ENCODE results near the gene HS1BP3. TPM values are rescaled to one million over a fixed set of nuclear protein-coding genes. Genes with fewer than 3 reads are reported as not detected.

HS1BP3 gene
- total and polyA plus RNA-seq, 2 of the 13 experiments (the other 11 are each of a cell fraction or from before 2014, with no cell fraction given) = 15.2 to 22.0 TPM

DNA sequence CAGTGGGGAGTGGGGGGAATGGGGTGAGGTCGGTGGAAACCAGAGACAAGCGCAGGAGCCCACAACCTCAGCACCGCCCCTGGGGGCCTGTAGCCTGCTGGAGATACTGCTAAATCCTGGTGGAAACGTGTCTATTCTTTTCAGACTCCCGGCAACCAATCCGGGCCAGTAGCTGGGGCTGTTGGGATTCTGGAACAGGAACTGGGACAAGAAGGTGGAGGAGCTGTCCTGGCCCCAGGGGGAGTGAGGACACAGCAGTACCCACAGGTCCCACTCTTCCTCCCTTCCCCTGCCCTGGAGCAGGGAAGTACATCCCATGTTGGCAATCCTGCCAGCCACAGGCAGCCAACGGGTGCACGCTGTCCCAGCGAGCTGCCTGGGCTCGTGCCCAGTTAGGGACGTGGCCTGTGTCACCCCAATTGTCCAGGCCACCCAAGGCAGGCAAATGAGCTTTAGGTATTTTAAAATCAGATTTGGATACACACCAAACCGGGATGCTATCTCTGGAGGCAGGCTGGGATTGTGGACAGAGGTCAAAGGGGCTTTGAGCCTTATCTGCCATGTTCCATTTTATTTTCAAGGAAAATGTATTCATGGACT is 51.8 kb downstream of the HS1BP3 start (continued):
- TF ChIP-seq, protein P1, sequence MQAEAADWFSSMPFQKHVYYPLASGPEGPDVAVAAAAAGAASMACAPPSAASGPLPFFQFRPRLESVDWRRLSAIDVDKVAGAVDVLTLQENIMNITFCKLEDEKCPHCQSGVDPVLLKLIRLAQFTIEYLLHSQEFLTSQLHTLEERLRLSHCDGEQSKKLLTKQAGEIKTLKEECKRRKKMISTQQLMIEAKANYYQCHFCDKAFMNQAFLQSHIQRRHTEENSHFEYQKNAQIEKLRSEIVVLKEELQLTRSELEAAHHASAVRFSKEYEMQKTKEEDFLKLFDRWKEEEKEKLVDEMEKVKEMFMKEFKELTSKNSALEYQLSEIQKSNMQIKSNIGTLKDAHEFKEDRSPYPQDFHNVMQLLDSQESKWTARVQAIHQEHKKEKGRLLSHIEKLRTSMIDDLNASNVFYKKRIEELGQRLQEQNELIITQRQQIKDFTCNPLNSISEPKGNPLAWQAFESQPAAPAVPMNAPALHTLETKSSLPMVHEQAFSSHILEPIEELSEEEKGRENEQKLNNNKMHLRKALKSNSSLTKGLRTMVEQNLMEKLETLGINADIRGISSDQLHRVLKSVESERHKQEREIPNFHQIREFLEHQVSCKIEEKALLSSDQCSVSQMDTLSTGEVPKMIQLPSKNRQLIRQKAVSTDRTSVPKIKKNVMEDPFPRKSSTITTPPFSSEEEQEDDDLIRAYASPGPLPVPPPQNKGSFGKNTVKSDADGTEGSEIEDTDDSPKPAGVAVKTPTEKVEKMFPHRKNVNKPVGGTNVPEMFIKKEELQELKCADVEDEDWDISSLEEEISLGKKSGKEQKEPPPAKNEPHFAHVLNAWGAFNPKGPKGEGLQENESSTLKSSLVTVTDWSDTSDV (CRISPR knock-in tag; IDR thresholded peaks at IDR 0.05) = no peak
- TF ChIP-seq, protein P2, sequence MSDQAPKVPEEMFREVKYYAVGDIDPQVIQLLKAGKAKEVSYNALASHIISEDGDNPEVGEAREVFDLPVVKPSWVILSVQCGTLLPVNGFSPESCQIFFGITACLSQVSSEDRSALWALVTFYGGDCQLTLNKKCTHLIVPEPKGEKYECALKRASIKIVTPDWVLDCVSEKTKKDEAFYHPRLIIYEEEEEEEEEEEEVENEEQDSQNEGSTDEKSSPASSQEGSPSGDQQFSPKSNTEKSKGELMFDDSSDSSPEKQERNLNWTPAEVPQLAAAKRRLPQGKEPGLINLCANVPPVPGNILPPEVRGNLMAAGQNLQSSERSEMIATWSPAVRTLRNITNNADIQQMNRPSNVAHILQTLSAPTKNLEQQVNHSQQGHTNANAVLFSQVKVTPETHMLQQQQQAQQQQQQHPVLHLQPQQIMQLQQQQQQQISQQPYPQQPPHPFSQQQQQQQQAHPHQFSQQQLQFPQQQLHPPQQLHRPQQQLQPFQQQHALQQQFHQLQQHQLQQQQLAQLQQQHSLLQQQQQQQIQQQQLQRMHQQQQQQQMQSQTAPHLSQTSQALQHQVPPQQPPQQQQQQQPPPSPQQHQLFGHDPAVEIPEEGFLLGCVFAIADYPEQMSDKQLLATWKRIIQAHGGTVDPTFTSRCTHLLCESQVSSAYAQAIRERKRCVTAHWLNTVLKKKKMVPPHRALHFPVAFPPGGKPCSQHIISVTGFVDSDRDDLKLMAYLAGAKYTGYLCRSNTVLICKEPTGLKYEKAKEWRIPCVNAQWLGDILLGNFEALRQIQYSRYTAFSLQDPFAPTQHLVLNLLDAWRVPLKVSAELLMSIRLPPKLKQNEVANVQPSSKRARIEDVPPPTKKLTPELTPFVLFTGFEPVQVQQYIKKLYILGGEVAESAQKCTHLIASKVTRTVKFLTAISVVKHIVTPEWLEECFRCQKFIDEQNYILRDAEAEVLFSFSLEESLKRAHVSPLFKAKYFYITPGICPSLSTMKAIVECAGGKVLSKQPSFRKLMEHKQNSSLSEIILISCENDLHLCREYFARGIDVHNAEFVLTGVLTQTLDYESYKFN (CRISPR knock-in tag; conservative IDR thresholded peaks at IDR 0.05) = no peak
- TF ChIP-seq ESRRA (CRISPR knock-in tag; IDR thresholded peaks at IDR 0.05; ENCODE audit: low read depth) (no peak), KLF13 (CRISPR knock-in tag; IDR thresholded peaks at IDR 0.05) (no peak), ZNF446 (CRISPR knock-in tag; IDR thresholded peaks at IDR 0.05) (no peak), ZNF138 (CRISPR knock-in tag; IDR thresholded peaks at IDR 0.05; ENCODE audit: low read depth) (no peak), POGZ (CRISPR knock-in tag; IDR thresholded peaks at IDR 0.05) (0 out of 2 replicates have a peak, but pooled peaks have one; percentile 14), BORCS8-MEF2B (CRISPR knock-in tag; IDR thresholded peaks at IDR 0.05) (peak; percentile 41; the same call in 1 of the 2 replicates), HNRNPH1 (optimal IDR thresholded peaks at IDR 0.05; ENCODE audit: low read depth, low read length) (no peak), CBFB (CRISPR knock-in tag; IDR thresholded peaks at IDR 0.05) (no peak), ZFP41 (CRISPR knock-in tag; IDR thresholded peaks at IDR 0.05; ENCODE audit: borderline replicate concordance) (no peak), ZNF607 (CRISPR knock-in tag; IDR thresholded peaks at IDR 0.05; ENCODE audit: borderline replicate concordance) (0 out of 2 replicates have a peak, but pooled peaks have one; percentile 2), SOX6 (IDR thresholded peaks at IDR 0.05) (no peak), SOX6 (CRISPR knock-in tag; IDR thresholded peaks at IDR 0.05) (0 out of 2 replicates have a peak, but pooled peaks have one; percentile 8), ZNF333 (CRISPR knock-in tag; IDR thresholded peaks at IDR 0.05; ENCODE audit: borderline replicate concordance) (no peak; the same call in 1 of the 2 replicates)
- TF ChIP-seq, protein P3, sequence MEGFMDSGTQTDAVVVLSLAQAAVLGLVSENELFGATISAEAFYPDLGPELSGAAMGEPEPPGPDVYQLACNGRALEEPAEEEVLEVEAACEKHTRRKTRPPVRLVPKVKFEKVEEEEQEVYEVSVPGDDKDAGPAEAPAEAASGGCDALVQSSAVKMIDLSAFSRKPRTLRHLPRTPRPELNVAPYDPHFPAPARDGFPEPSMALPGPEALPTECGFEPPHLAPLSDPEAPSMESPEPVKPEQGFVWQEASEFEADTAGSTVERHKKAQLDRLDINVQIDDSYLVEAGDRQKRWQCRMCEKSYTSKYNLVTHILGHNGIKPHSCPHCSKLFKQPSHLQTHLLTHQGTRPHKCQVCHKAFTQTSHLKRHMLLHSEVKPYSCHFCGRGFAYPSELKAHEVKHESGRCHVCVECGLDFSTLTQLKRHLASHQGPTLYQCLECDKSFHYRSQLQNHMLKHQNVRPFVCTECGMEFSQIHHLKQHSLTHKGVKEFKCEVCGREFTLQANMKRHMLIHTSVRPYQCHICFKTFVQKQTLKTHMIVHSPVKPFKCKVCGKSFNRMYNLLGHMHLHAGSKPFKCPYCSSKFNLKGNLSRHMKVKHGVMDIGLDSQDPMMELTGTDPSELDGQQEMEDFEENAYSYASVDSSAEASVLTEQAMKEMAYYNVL (CRISPR knock-in tag; IDR thresholded peaks at IDR 0.05; ENCODE audit: borderline replicate concordance) = 0 out of 2 replicates have a peak, but pooled peaks have one; percentile 31
- TF ChIP-seq, protein P4, sequence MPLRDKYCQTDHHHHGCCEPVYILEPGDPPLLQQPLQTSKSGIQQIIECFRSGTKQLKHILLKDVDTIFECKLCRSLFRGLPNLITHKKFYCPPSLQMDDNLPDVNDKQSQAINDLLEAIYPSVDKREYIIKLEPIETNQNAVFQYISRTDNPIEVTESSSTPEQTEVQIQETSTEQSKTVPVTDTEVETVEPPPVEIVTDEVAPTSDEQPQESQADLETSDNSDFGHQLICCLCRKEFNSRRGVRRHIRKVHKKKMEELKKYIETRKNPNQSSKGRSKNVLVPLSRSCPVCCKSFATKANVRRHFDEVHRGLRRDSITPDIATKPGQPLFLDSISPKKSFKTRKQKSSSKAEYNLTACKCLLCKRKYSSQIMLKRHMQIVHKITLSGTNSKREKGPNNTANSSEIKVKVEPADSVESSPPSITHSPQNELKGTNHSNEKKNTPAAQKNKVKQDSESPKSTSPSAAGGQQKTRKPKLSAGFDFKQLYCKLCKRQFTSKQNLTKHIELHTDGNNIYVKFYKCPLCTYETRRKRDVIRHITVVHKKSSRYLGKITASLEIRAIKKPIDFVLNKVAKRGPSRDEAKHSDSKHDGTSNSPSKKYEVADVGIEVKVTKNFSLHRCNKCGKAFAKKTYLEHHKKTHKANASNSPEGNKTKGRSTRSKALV (CRISPR knock-in tag; IDR thresholded peaks at IDR 0.05) = no peak
- TF ChIP-seq, protein P5, sequence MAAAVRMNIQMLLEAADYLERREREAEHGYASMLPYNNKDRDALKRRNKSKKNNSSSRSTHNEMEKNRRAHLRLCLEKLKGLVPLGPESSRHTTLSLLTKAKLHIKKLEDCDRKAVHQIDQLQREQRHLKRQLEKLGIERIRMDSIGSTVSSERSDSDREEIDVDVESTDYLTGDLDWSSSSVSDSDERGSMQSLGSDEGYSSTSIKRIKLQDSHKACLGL (CRISPR knock-in tag; IDR thresholded peaks at IDR 0.05) = 0 out of 2 replicates have a peak, but pooled peaks have one; percentile 47

All from HepG2 (cell line).